Ovary (tissue), 3 donors: ENCODE data around the gene ATP13A5.

Experiments used
- CTCF ChIP-seq, 3 donors: fragments of 450-650 bp in 2 of 3; fragments of 200-600 bp in 1 of 3; IDR thresholded peaks; one replicate each; pipeline versions ENCODE4 v1.5.1 to v1.8.0; 2016 to 2022; ENCODE audit warnings: antibody characterized with exemption in 3 of 3, mild to moderate bottlenecking in 1 of 3
- EP300 ChIP-seq: sonication (generic); formaldehyde crosslinking; IDR thresholded peaks from one replicate; pipeline ENCODE4 v1.6.1; 2017; ENCODE audit warnings: antibody characterized with exemption
- POLR2A ChIP-seq: fragments of 450-650 bp; IDR thresholded peaks from one replicate; pipeline ENCODE4 v1.6.1; 2017; ENCODE audit warnings: antibody characterized with exemption, mild to moderate bottlenecking, moderate library complexity
- donor health status: DM: no; HTN: no; CAD: no.

DNA sequence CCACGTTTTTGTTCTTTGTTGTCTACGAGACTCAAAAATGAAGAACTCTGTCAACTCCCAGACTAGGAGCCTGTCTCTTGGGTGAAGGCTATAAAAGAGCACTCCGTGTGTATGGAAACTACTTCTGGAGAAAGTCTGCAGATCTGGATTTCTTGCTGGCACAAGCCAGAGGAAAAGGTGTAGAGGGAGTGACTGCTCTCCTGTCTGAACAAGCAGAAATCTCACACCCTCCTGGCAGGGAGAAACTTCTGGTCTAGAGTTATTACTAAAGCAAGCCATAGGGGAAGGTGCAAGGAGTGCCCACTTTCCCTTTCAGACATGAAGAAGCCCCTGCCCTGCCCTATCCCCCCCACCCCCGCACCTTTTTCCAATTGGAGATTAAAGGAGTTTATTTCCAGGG is 128.1 kb downstream of the ATP13A5 start:
- TF ChIP-seq POLR2A (no peak), CTCF (IDR thresholded peaks at IDR 0.05) (no peak), EP300 (no peak)
